ENCODE data around the gene OLR1.

GRCh38 chr12:10115890-10116289 lies 56.0 kb downstream of the OLR1 start:
- TF ChIP-seq CTCF (IDR thresholded peaks at IDR 0.05; ENCODE audit: insufficient read depth, low read depth, low read length) (no peak), EZH2 (IDR thresholded peaks at IDR 0.05; ENCODE audit: insufficient read depth, low read length) (no peak)
